K562 (cell line): ENCODE results near the gene ADCY5. TPM values are rescaled to one million over a fixed set of nuclear protein-coding genes. Genes with fewer than 3 reads are reported as not detected.

ENCODE experiments used
- ATAC-seq: fragments of 200-7000 bp; cut with Tn5 transposase; 3 replicates; pipeline ENCODE4 v1.9.1; 2020; ENCODE audit warnings: moderate library complexity
- BruUV-seq: library from RNA; stranded (reverse); fragments of 400-500 nt; replicated peaks from 2 replicates; lab custom pipeline; 2021; lab: Mats Ljungman, UMichigan
- CTCF ChIA-PET: fragments of 300-600 bp; formaldehyde crosslinking; extraction: SDS; loops from one replicate; lab custom pipeline; 2021; ENCODE audit warnings: low intra/inter-chr PET ratio; lab: Yijun Ruan, JAX
- POLR2A ChIA-PET: fragments of 300-600, 350-650 bp; sonication (Branson Sonifier 250); formaldehyde crosslinking; extraction: SDS; loops from one replicate; lab custom pipeline; 2021; ENCODE audit warnings: antibody characterized with exemption, inconsistent platforms; lab: Yijun Ruan, JAX
- DNase-seq, 4 experiments: peaks; one replicate each; pipeline versions ENCODE4 v3.0.0 to v3.0.0-alpha.2; 2011 to 2018; ENCODE audit warnings: low spot score in 3 of 4, mixed read lengths in 3 of 4; ENCODE audit errors: extremely low read depth in 1 of 4
- FAIRE-seq: peaks from 2 replicates; lab custom pipeline; 2011; peaks lifted over from hg19 to GRCh38; lab: Jason Lieb, UNC
- H2AFZ ChIP-seq: 2 replicates; pipeline ENCODE4 v1.6.0; 2011; ENCODE audit warnings: low read depth, low read length, control low read depth, inconsistent platforms
- H3K27ac ChIP-seq: fragments of 200-600 bp; 3 replicates; pipeline ENCODE4 v1.8.0; 2011; ENCODE audit warnings: low read depth, mild to moderate bottlenecking, control low read depth, inconsistent platforms, low read length, moderate library complexity, mixed read lengths; ENCODE audit errors: extremely low read depth
- H3K27me3 ChIP-seq, 2 experiments: fragments of 300-600 bp in 1 of 2; 2 replicates in 1 of 2; 3 replicates in 1 of 2; pipeline versions ENCODE4 v1.6.0 to v1.8.0; 2011; ENCODE audit warnings: inconsistent platforms in 2 of 2, low read length in 2 of 2, mild to moderate bottlenecking in 1 of 2, mixed read lengths in 1 of 2, moderate library complexity in 1 of 2; ENCODE audit not compliant: control insufficient read depth in 2 of 2, insufficient read depth in 2 of 2
- H3K36me3 ChIP-seq: fragments of 300-600 bp; 3 replicates; pipeline ENCODE4 v1.8.0; 2011; ENCODE audit warnings: mild to moderate bottlenecking, low read length, inconsistent platforms; ENCODE audit not compliant: control insufficient read depth, insufficient read depth
- H3K4me1 ChIP-seq, 2 experiments: fragments of 200-600 bp in 1 of 2; replicated peaks in 1 of 2; 2 replicates in 1 of 2; 3 replicates in 1 of 2; pipeline versions ENCODE4 v1.5.1 to v1.8.0; 2011; ENCODE audit warnings: inconsistent platforms in 2 of 2, low read length in 2 of 2, mild to moderate bottlenecking in 1 of 2, mixed read lengths in 1 of 2, moderate library complexity in 1 of 2; ENCODE audit not compliant: control insufficient read depth in 2 of 2, insufficient read depth in 2 of 2
- H3K4me2 ChIP-seq: 2 replicates; pipeline ENCODE4 v1.6.1; 2011; ENCODE audit warnings: low read length, control low read depth, inconsistent platforms, mixed read lengths; ENCODE audit not compliant: insufficient read depth
- H3K4me3 ChIP-seq: fragments of 200-600 bp; sonication (generic), shearing (Covaris generic); 2 replicates; pipeline ENCODE4 v1.5.1; 2016; ENCODE audit warnings: control low read depth, inconsistent platforms
- H3K79me2 ChIP-seq: fragments of 200-600 bp; 3 replicates; pipeline ENCODE4 v1.8.0; 2011; ENCODE audit warnings: low read length, inconsistent platforms; ENCODE audit not compliant: control insufficient read depth, insufficient read depth
- H3K9ac ChIP-seq, 2 experiments: 2 replicates each; pipeline versions ENCODE4 v1.6.0 to v1.6.1; 2011; ENCODE audit warnings: low read depth in 2 of 2, low read length in 2 of 2, control low read depth in 1 of 2, inconsistent platforms in 1 of 2, mild to moderate bottlenecking in 1 of 2, mixed read lengths in 1 of 2; ENCODE audit not compliant: insufficient read depth in 1 of 2
- H3K9me1 ChIP-seq: one replicate; pipeline ENCODE4 v1.6.0; 2011; ENCODE audit warnings: inconsistent platforms, mild to moderate bottlenecking, low read length, moderate library complexity; ENCODE audit not compliant: control insufficient read depth, insufficient read depth
- H3K9me3 ChIP-seq: replicated peaks from 2 replicates; pipeline ENCODE4 v1.5.1; 2011; ENCODE audit warnings: low read depth, low read length, inconsistent platforms; ENCODE audit not compliant: control insufficient read depth, insufficient read depth
- H4K20me1 ChIP-seq: replicated peaks from 2 replicates; pipeline ENCODE4 v1.6.1; 2011; ENCODE audit warnings: low read length, inconsistent platforms, mixed read lengths; ENCODE audit not compliant: control insufficient read depth, insufficient read depth
- BACH1 ChIP-seq: fragments of 200-800 bp; sonication (Bioruptor generic); IDR thresholded peaks from 2 replicates; pipeline ENCODE4 v1.6.1; 2016; ENCODE audit warnings: missing genetic modification characterization, missing compliant biosample characterization
- ERF ChIP-seq: fragments of 450-650 bp; formaldehyde crosslinking; IDR thresholded peaks from 2 replicates; pipeline ENCODE4 v1.4.0; 2020; ENCODE audit warnings: mild to moderate bottlenecking, mixed read lengths
- HNRNPLL ChIP-seq: fragments of 200-400 bp; formaldehyde crosslinking; IDR thresholded peaks from 2 replicates; pipeline ENCODE4 v1.6.1; 2017; ENCODE audit warnings: low read length, low read depth, mild to moderate bottlenecking; ENCODE audit not compliant: poor library complexity, severe bottlenecking
- ILF3 ChIP-seq: fragments of 450-650 bp; IDR thresholded peaks from 2 replicates; pipeline ENCODE4 v1.6.1; 2018; ENCODE audit warnings: antibody characterized with exemption, mild to moderate bottlenecking, moderate library complexity, borderline replicate concordance
- PCBP1 ChIP-seq: fragments of 200-400 bp; formaldehyde crosslinking; IDR thresholded peaks from 2 replicates; pipeline ENCODE4 v1.6.1; 2018; ENCODE audit warnings: mild to moderate bottlenecking, low read depth, low read length; ENCODE audit not compliant: poor library complexity, severe bottlenecking
- POLR3G ChIP-seq: IDR thresholded peaks from 2 replicates; pipeline ENCODE4 v1.6.1; 2011; ENCODE audit not compliant: insufficient read length, insufficient replicate concordance; ENCODE audit errors: extremely low read depth
- SPI1 ChIP-seq: IDR thresholded peaks from 2 replicates; pipeline ENCODE4 v1.6.1; 2011; ENCODE audit warnings: low read depth, low read length, control low read depth, borderline replicate concordance
- SUPT5H ChIP-seq: fragments of 450-650 bp; IDR thresholded peaks from 2 replicates; pipeline ENCODE4 v1.6.1; 2016
- TBL1XR1 ChIP-seq, 2 experiments: IDR thresholded peaks; 2 replicates each; pipeline ENCODE4 v1.6.1; 2012; ENCODE audit warnings: improper control_type of control experiment in 2 of 2, low read length in 2 of 2, mild to moderate bottlenecking in 1 of 2
- ZFPM2 ChIP-seq: fragments of 250-450 bp; sonication (Bioruptor Pico); IDR thresholded peaks from 2 replicates; pipeline ENCODE4 v1.5.1; 2022; ENCODE audit warnings: mild to moderate bottlenecking
- ZNF354B ChIP-seq: fragments of 250-450 bp; sonication (Bioruptor Pico); IDR thresholded peaks from 2 replicates; pipeline ENCODE4 v1.4.0; 2020
- WGBS: fragments of 100-300 bp; shearing (Covaris generic); methylation state at CpG from one replicate; pipeline ENCODE4 v1.1.6; 2016; ENCODE audit warnings: low coverage, mixed read lengths; ENCODE audit not compliant: insufficient coverage; ENCODE audit errors: missing lambda C conversion rate; 5-methylcytosine and 5-hydroxymethylcytosine counted together
- in situ Hi-C: fragments of 300-500 bp; cut with MboI; formaldehyde crosslinking; loops from 4 replicates; pipeline ENCODE4 v1.15.0; 2018; ENCODE audit warnings: inconsistent platforms, mixed read lengths
- intact Hi-C: fragments of 100-400 bp; cut with micrococcal nuclease; formaldehyde crosslinking; loops from 2 replicates; pipeline ENCODE4 v1.14.2; 2022
- polyA plus RNA-seq, 8 experiments: library from polyadenylated mRNA; depleted of rRNA in 4 of 8; stranded (reverse) in 5 of 8; unstranded in 3 of 8; fragments of >200 nt; fragmentation: Nextera tagmentation in 2 of 8; fragmentation: Illumina TruSeq in 1 of 8; extraction: Ambion mirVana in 2 of 8; extraction: Trizol in 1 of 8; gene quantifications; 2 replicates each; pipeline versions ENCODE4 v1.2.1 to v1.2.3, GENCODE V29; 2011 to 2014; ENCODE audit warnings: inconsistent platforms in 1 of 8, missing spikeins in 1 of 8
- total RNA-seq, 7 experiments: library from RNA; depleted of rRNA in 6 of 7; stranded (reverse); fragments of >200 nt in 6 of 7; fragmentation: Illumina TruSeq in 2 of 7; extraction: Trizol in 2 of 7; gene quantifications; 2 replicates each; pipeline versions ENCODE4 v1.2.1 to v1.2.3, GENCODE V29; 2011 to 2021; ENCODE audit warnings: low replicate concordance in 1 of 7
- TF ChIP-seq, protein P1 (sequence below): fragments of 250-450 bp; sonication (Bioruptor Pico); IDR thresholded peaks from 2 replicates; pipeline ENCODE4 v1.9.0; 2021; ENCODE audit warnings: mild to moderate bottlenecking, inconsistent platforms

ADCY5 gene
- total and polyA plus RNA-seq, 9 of the 15 experiments (the other 6 are each of a cell fraction or from before 2014, with no cell fraction given), result under 0.01 TPM; not detected in 8

DNA sequence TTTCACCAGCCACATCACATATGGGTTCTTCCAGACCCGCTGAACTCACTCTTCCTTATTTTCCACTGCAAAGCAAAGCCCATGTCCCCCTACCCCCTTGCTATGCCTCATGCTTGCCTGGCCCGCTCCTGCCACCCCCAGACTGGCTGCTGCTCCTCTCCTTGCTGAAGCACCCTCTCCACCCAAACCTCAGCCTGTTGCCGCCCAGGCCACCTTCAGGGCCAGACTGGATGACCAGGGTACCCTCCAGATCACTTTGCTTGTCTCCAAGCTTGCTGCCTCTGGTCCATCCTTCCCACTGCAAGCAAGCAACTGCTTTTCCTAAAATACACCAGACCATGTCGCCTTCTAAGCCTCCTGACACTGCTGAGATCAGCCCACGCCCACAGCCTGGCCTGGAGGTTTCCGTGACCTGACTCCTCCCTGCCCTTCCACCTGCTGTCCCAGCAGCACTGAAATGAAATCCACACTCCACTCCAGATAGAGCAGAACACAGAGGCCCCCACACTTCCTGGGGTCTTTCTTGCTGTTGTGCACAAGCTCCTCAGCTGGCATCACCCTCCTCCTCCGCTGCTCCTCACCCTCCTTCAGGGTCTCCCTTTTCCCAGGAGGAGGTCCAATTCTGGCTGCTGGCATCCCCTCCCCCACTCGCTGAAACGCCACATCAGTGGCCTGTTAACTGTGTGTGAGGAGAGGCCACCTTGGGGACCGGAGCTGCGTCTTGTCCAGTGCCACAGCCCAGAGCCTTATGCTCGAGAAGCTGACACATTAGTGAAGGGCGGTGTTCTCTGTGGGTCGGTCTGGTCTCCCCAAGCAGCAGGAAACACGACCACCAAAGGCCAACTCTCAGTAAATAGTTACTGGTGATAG, 99.1 kb downstream of the ADCY5 start (continued):
- TF ChIP-seq ZNF354B (CRISPR knock-in tag) (no peak), ILF3 (no peak), SUPT5H (no peak)

DNA sequence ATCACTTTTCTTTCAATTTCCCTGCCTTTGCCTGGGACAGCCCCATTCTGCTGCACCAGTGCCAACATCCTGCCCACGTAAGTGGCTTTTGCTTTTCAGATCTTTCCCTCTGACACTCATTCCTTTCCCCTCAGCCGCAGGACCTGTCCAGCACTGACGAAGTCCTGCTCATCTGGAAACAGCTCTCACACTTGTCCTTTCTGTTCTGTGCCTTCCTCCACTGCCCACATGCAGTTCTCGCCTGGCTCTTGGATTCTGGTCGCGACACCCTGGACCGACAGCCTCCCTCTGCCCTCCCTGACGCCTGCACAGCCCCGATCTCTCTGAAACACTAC, 99.7 kb downstream of the ADCY5 start:
- H4K20me1 ChIP-seq, result no peaks in the 10 kb centered on the region
- POLR2A ChIA-PET, result no interaction called here
- no peak for ATAC-seq
- CTCF ChIA-PET, result no interaction called here
- no peak overlapping the region for H3K4me3 ChIP-seq
- no peak for FAIRE-seq
- no peak overlapping the region for H3K9ac ChIP-seq
- H2AFZ ChIP-seq, result no peak overlapping the region
- in situ Hi-C loops, result no loop called here
- TF ChIP-seq TBL1XR1 (IDR thresholded peaks at IDR 0.05; ENCODE audit: low read length in 2 of 2) (no peak), HNRNPLL (no peak), PCBP1 (no peak), SPI1 (no peak), ERF (CRISPR knock-in tag) (no peak), ZFPM2 (CRISPR knock-in tag) (no peak), BACH1 (tag) (no peak), POLR3G (no peak)
- TF ChIP-seq, protein P1, sequence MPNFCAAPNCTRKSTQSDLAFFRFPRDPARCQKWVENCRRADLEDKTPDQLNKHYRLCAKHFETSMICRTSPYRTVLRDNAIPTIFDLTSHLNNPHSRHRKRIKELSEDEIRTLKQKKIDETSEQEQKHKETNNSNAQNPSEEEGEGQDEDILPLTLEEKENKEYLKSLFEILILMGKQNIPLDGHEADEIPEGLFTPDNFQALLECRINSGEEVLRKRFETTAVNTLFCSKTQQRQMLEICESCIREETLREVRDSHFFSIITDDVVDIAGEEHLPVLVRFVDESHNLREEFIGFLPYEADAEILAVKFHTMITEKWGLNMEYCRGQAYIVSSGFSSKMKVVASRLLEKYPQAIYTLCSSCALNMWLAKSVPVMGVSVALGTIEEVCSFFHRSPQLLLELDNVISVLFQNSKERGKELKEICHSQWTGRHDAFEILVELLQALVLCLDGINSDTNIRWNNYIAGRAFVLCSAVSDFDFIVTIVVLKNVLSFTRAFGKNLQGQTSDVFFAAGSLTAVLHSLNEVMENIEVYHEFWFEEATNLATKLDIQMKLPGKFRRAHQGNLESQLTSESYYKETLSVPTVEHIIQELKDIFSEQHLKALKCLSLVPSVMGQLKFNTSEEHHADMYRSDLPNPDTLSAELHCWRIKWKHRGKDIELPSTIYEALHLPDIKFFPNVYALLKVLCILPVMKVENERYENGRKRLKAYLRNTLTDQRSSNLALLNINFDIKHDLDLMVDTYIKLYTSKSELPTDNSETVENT, result no peak
- no peaks in the 10 kb centered on the region; a peak in 1 of 5 replicates for H3K4me1 ChIP-seq
- WGBS, result 14% methylated on average over 9 of the region's 9 CpGs
- H3K4me2 ChIP-seq, result no peak overlapping the region
- H3K79me2 ChIP-seq, result no peaks in the 10 kb centered on the region
- BruUV-seq, result no TSS peak
- H3K27ac ChIP-seq, result no peak overlapping the region
- peaks cover 0 to 72% of the 10 kb centered on the region in 2 experiments; a peak in 2 of 5 replicates for H3K27me3 ChIP-seq
- no peaks in the 10 kb centered on the region for H3K36me3 ChIP-seq
- intact Hi-C loops, result no loop called here
- H3K9me1 ChIP-seq, result no peaks in the 10 kb centered on the region
- no peaks in the 10 kb centered on the region for H3K9me3 ChIP-seq
- no peak for DNase-seq
